ENCODE measurements around the gene AOC1.
A peak's percentile ranks its signal among the peaks of the same experiment; 100 is the strongest.
"Not testable (repeated sequence)": the region's sequence is repeated elsewhere in the genome, so short reads cannot be mapped to it uniquely, and the experiment has no call there.

The AOC1 gene

DNA sequence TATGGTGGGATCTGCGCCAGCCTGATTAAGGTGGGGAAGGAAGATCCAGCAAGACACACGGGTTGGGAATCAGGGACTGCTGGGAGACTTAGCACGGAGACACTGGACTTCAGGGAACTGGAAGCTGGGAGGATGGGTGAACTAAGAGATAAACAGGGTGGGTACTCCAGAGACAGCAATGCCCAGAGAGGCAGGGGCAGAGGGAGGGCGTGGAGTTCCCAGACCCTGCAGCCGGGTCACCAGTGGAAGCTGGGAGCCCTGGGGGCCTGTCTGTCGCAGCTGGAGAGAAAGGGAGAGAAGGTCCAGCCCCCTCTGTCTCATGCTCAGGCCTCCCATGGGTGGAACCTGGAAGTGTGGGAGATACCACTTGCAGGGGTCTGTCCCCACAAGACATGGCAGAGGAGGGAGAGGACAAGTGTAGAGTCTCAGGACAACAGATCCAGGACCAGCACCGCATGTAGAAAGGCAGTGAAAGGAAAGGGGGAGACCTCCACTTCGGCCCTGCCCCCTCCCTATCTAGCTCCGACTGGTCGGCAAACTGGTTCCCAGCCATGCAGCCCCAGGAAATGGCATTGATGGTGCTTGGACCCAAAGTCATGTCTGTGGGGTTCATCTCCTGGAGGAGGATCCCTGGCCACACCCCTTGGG is 44.4 kb downstream of the AOC1 start:
- DNase-seq (ENCODE audit: low spot score), result no peak

DNA sequence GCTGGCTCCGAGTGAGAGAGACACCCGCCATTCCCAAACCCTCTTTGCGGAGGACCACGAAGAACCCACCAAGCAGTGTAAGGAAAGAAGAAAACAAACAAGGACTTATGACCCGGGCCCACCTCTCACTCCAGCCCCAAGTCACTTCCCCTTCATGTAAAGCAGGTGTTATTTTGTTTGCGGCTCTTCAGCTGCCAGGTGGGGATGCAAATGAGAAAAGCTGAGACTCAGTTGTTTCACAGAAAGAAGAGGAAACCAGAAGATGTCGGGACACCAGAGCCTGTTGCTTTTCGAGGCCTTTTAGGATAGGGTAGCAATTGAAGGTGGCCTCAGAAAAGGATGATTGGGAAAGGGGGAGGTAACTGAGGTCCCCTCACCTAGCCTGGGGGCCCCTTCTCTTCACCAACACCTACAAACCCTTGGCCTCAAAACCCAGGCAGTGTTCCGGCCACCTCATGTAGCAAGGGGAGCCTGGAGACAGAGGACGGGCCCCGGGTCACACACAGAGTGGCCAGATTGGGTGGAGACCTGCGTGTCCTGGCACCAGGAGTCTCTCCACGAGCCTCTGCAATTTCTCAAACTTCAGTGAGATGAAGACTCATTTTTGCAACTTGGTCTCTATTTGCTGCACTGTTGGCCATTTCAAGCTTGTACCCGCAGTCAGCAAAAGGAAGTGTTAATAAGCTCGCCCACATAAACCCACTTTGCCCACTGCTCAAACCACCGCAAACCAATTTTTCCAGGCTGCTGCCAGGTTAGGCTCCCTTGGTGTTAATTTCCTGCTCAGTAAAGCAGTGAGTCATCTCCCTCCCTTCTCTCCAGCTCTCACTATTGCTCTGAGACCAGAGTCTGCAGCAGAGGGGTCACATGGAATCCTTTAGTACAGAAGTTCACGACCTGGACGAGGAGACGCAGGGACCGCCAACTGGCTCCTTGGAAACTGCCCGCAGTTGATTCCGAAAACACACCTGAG is 45.5 kb downstream of the AOC1 start:
- DNase-seq (ENCODE audit: low spot score), result no peak

GRCh38 chr7:150898475-150899011 is 46.2 kb downstream of the AOC1 start:
- DNase-seq (ENCODE audit: low spot score), result peak; percentile 92

- DNase-seq (ENCODE audit: low spot score), result peak; percentile 20
Observed at GRCh38 chr7:150900675-150901074, 48.4 kb downstream of the AOC1 start.

DNA sequence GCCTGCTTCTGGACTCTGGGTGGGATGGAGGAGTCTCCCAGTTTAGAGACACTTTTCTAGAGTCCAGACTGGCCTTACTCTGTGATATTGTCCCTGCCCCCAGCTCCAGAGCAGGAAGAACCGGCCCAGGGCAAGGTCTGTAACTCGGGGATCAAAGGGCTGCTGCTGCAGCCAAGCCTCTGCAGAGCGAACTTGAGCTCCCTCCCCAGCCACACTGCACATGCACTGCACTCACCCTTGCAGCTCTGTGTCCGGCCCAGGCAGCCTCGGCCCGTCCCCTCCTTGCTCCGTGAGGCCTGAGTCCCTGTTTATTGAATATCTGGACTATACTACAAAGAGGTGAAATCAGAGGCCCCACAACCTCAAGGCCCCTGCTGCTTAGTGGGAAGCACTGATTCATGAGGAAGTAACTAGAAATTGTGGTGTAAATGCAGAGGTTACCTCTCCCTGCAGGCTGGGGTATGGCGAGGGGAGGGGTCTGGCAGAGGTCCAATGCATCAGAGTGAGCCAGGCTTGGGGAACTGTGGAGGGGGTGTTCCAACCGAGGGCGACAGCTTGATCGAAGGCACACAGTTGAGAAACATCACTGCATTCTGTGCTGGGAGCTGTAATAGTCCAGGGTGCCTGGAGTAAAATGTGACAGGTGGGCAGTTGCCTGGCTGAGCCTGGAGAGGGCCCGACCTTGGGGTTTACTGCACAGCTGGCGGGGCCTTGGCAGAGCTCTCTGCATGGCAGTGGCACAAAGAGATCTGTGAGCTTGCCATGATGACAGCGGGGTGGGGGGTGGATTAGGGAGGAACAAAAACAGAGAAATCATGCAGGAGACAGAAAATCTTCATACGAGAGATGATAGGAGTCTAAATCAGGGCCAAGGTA is 49.1 kb downstream of the AOC1 start:
- peak; percentile 42 for DNase-seq (ENCODE audit: low spot score)

- DNase-seq (ENCODE audit: low spot score), result peak; percentile 19
Observed at GRCh38 chr7:150902078-150903033, 50.0 kb downstream of the AOC1 start.

- DNase-seq (ENCODE audit: low spot score), result peak; percentile 22
Observed at GRCh38 chr7:150903606-150904005, 51.3 kb downstream of the AOC1 start.

DNA sequence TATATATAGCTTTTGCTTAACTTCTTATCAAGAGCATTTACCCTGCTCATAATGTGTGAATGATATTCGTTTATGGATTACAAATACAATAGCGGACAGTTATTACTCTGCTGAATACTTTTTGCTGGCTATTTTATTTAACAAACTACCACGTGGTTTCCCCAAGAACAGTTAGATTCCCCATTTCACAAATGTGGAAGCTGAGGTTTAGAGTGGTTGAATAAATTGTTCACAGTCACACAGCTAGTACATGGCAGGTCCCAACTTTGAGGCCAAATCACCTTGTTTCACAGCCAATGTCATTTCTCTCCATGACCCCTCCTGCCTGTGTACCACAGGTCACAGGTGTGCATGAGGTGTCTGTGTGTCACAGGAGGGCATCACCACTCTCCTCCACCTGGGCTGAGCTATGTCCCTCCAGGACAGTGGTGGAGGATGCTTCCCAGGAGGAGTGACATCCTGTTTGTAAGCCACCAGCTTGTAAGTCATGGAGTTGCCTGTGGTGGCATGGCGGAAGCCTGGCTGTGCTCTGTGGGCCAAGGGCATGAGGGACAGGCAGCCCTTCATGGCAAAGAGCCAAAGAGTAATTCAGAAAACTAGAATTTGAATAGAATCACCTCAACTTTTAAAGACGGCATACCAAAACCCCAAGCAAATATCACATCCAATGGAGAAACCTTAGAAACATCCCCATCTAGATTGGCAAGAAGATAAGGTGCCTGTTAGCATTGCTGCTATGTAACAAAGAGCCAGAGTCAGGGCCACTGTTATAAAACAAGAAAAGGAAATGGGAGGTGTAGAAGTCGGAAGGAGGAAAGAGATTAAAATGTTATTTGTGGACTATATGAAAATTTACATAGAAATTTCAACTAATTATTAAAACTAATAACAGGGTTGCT is 51.9 kb downstream of the AOC1 start:
- DNase-seq (ENCODE audit: low spot score), result no peak

DNA sequence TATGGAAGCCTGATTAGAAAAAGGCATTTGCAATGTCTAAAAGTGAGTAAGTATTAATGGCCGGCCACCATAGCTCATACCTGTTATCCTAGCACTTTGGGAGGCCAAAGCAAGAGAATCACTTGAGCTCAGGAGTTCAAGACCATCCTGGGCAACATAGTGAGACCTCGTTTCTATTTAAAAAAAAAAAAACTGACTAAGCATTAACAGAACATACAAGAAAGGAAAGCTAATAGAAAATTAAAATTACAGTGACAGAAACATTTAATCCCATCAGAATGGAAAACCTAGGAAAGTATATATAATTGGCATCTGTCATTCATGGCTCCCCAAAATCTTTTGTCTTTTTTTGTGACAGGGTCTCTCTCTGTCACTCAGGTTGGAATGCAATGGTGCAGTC is 55.9 kb downstream of the AOC1 start:
- no peak for DNase-seq (ENCODE audit: low spot score)

DNA sequence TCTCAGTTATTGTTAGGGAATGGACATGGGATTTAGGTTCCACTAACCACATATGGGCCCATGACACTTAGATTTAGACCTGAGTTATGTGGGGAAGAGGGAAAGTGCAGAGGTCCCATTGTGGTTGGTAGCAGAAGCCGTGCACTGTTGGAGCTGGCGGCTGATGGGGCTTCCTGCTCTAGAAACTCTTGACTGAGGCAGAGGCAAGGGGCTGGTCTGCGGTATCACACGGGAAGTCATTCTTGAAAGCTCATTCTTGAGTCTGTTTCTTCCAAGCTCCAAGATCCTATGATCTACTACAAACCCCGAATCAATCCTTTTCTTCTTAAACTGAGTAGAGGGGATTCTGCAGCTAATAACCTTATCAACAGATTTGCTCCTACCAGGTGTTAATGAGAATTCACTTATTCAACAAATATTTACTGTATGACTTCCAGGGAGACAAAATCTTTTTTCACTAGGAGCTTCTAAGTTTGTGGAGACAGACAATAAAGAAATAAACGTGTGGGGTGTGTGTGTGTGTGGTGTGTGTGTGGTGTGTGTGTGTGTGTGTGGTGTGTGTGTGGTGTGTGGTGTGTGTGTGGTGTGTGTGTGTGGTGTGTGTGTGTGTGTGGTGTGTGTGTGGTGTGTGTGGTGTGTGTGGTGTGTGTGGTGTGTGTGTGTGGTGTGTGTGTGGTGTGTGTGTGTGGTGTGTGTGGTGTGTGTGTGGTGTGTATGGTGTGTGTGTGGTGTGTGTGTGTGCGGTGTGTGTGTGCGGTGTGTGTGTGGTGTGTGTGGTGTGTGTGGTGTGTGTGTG is 57.1 kb downstream of the AOC1 start:
- no peak for DNase-seq (ENCODE audit: low spot score)

DNA sequence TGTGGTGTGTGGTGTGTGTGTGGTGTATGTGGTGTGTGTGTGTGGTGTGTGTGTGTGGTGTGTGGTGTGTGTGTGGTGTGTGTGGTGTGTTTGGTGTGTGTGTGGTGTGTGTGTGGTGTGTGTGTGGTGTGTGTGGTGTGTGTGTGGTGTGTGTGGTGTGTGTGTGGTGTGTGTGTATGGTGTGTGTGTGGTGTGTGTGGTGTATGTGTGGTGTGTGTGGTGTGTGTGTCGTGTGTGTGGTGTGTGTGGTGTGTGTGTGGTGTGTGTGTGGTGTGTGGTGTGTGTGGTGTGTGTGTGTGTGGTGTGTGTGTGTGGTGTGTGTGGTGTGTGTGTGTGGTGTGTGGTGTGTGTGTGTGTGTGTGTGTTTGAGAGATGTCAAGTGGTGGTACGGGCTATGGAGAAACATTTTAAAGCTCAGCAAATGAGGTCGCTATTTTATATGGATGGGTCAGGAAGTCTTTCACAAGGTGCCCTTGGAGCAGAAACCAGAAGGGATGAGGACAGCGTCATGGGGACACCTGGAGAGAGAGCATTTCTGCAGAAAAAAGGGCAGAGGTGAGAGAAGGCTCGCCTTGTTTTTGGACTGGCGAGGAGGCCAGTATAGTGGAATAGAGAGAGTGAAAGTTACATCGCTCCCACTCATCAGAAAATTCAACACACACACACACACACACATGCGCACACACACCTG is 58.1 kb downstream of the AOC1 start:
- not testable (repeated sequence) for DNase-seq (ENCODE audit: low spot score)

GRCh38 chr7:150910996-150911422 is 58.7 kb downstream of the AOC1 start:
- DNase-seq (ENCODE audit: low spot score), result no peak
